Erythroblast (primary cell): ENCODE results near the gene CENPX.

Experiments
- GATA1 ChIP-seq: IDR thresholded peaks from 2 replicates; pipeline ENCODE4 v1.6.1; 2011; ENCODE audit warnings: low read depth, mild to moderate bottlenecking, control low read depth, low read length, moderate library complexity
- POLR2A ChIP-seq: IDR thresholded peaks from 2 replicates; pipeline ENCODE4 v1.6.1; 2011; ENCODE audit warnings: mild to moderate bottlenecking, low read length

- no peak for TF ChIP-seq POLR2A
- no peak for TF ChIP-seq GATA1
These were observed 7.4 kb upstream of the CENPX start for GRCh38 chr17:82029990-82030469.
